HepG2 (cell line): ENCODE data around the gene CABLES2. TPM values are rescaled to one million over a fixed set of nuclear protein-coding genes. Genes with fewer than 3 reads are reported as not detected.

Experiments used
- DPF2 ChIP-seq: sonication (generic); formaldehyde crosslinking; IDR thresholded peaks from 2 replicates; pipeline ENCODE4 v1.4.0; 2020; ENCODE audit warnings: mild to moderate bottlenecking, low read depth, missing genetic modification reagents, borderline replicate concordance
- HOXA3 ChIP-seq: sonication (generic); formaldehyde crosslinking; IDR thresholded peaks from 2 replicates; pipeline ENCODE4 v1.5.0; 2020; ENCODE audit warnings: missing genetic modification reagents
- JUND ChIP-seq: sonication (generic); formaldehyde crosslinking; IDR thresholded peaks from 2 replicates; pipeline ENCODE4 v1.8.0; 2022; ENCODE audit warnings: mild to moderate bottlenecking, missing genetic modification reagents
- MAZ ChIP-seq, 2 experiments: sonication (generic) in 1 of 2; formaldehyde crosslinking in 1 of 2; IDR thresholded peaks; 2 replicates each; pipeline versions ENCODE4 v1.5.0 to v1.6.1; 2012 to 2020; ENCODE audit warnings: low read depth in 2 of 2, mild to moderate bottlenecking in 2 of 2, borderline replicate concordance in 1 of 2, improper control_type of control experiment in 1 of 2, low read length in 1 of 2, missing genetic modification reagents in 1 of 2, moderate library complexity in 1 of 2
- MXD1 ChIP-seq: sonication (generic); formaldehyde crosslinking; IDR thresholded peaks from 2 replicates; pipeline ENCODE4 v1.4.0; 2020; ENCODE audit warnings: mild to moderate bottlenecking, missing genetic modification reagents
- PAX8 ChIP-seq: sonication (generic); formaldehyde crosslinking; IDR thresholded peaks from 2 replicates; pipeline ENCODE4 v1.8.0; 2022; ENCODE audit warnings: mild to moderate bottlenecking, missing genetic modification reagents, borderline replicate concordance
- POGZ ChIP-seq: sonication (generic); formaldehyde crosslinking; IDR thresholded peaks from 2 replicates; pipeline ENCODE4 v1.4.0; 2020; ENCODE audit warnings: mild to moderate bottlenecking, missing genetic modification reagents
- RFXANK ChIP-seq: IDR thresholded peaks from 2 replicates; pipeline ENCODE4 v1.6.1; 2016
- SP4 ChIP-seq: sonication (generic); formaldehyde crosslinking; IDR thresholded peaks from 2 replicates; pipeline ENCODE4 v1.8.1; 2023; ENCODE audit warnings: mild to moderate bottlenecking, missing genetic modification reagents
- SPEN ChIP-seq: sonication (generic); formaldehyde crosslinking; IDR thresholded peaks from 2 replicates; pipeline ENCODE4 v1.5.1; 2020; ENCODE audit warnings: low read depth, mild to moderate bottlenecking, missing genetic modification reagents
- YEATS4 ChIP-seq: sonication (generic); formaldehyde crosslinking; IDR thresholded peaks from 2 replicates; pipeline ENCODE4 v1.4.0; 2020; ENCODE audit warnings: missing genetic modification reagents, borderline replicate concordance
- ZBTB33 ChIP-seq: sonication (generic); formaldehyde crosslinking; IDR thresholded peaks from 2 replicates; pipeline ENCODE4 v1.4.0; 2020; ENCODE audit warnings: missing genetic modification reagents
- ZBTB7A ChIP-seq: sonication (generic); formaldehyde crosslinking; IDR thresholded peaks from 2 replicates; pipeline ENCODE4 v1.8.0; 2022; ENCODE audit warnings: mild to moderate bottlenecking, missing genetic modification reagents
- ZBTB7B ChIP-seq: sonication (generic); formaldehyde crosslinking; IDR thresholded peaks from 2 replicates; pipeline ENCODE4 v1.4.0; 2020; ENCODE audit warnings: missing genetic modification reagents
- ZNF264 ChIP-seq: sonication (generic); formaldehyde crosslinking; IDR thresholded peaks from 2 replicates; pipeline ENCODE4 v1.4.0; 2020; ENCODE audit warnings: missing genetic modification reagents
- ZNF292 ChIP-seq: sonication (generic); formaldehyde crosslinking; IDR thresholded peaks from 2 replicates; pipeline ENCODE4 v1.8.1; 2022; ENCODE audit warnings: mild to moderate bottlenecking, low read depth, missing genetic modification reagents, borderline replicate concordance
- ZNF484 ChIP-seq: sonication (generic); formaldehyde crosslinking; IDR thresholded peaks from 2 replicates; pipeline ENCODE4 v1.5.1; 2020; ENCODE audit warnings: mild to moderate bottlenecking, low read depth, missing genetic modification reagents, borderline replicate concordance
- ZNF550 ChIP-seq: sonication (generic); formaldehyde crosslinking; IDR thresholded peaks from 2 replicates; pipeline ENCODE4 v1.4.0; 2020; ENCODE audit warnings: mild to moderate bottlenecking, missing genetic modification reagents, borderline replicate concordance
- ZNF709 ChIP-seq: sonication (generic); formaldehyde crosslinking; IDR thresholded peaks from 2 replicates; pipeline ENCODE4 v1.5.0; 2020; ENCODE audit warnings: mild to moderate bottlenecking, missing genetic modification reagents
- ZNF720 ChIP-seq: sonication (generic); formaldehyde crosslinking; IDR thresholded peaks from 2 replicates; pipeline ENCODE4 v1.4.0; 2020; ENCODE audit warnings: missing genetic modification reagents
- ZSCAN21 ChIP-seq: sonication (generic); formaldehyde crosslinking; IDR thresholded peaks from 2 replicates; pipeline ENCODE4 v1.8.0; 2022; ENCODE audit warnings: mild to moderate bottlenecking, missing genetic modification reagents, moderate library complexity, borderline replicate concordance
- polyA plus RNA-seq, 8 experiments: library from polyadenylated mRNA; depleted of rRNA in 3 of 8; stranded (reverse) in 7 of 8; unstranded in 1 of 8; fragments of >200 nt; fragmentation: Illumina TruSeq in 4 of 8; extraction: Trizol in 4 of 8; gene quantifications; 2 replicates each; pipeline versions ENCODE4 v1.2.1 to v1.2.3, GENCODE V29; 2011 to 2016; ENCODE audit warnings: low read depth in 4 of 8, missing spikeins in 1 of 8, mixed read lengths in 1 of 8; ENCODE audit not compliant: insufficient read depth in 1 of 8
- total RNA-seq, 5 experiments: library from RNA; depleted of rRNA; stranded (reverse); fragments of >200 nt; fragmentation: Illumina TruSeq; extraction: Trizol; gene quantifications; 2 replicates each; pipeline ENCODE4 v1.2.3, GENCODE V29; 2016; ENCODE audit warnings: low read depth in 1 of 5
- TF ChIP-seq, protein P1 (sequence below): conservative IDR thresholded peaks from 2 replicates; pipeline ENCODE4 v1.6.1; 2018; ENCODE audit warnings: missing genetic modification reagents
- TF ChIP-seq, protein P2 (sequence below): sonication (generic); formaldehyde crosslinking; IDR thresholded peaks from 2 replicates; pipeline ENCODE4 v1.5.0; 2020; ENCODE audit warnings: missing genetic modification reagents, mild to moderate bottlenecking, borderline replicate concordance

CABLES2 gene
- total and polyA plus RNA-seq, 2 of the 13 experiments (the other 11 are each of a cell fraction or from before 2014, with no cell fraction given), result 5.2 to 9.7 TPM

DNA sequence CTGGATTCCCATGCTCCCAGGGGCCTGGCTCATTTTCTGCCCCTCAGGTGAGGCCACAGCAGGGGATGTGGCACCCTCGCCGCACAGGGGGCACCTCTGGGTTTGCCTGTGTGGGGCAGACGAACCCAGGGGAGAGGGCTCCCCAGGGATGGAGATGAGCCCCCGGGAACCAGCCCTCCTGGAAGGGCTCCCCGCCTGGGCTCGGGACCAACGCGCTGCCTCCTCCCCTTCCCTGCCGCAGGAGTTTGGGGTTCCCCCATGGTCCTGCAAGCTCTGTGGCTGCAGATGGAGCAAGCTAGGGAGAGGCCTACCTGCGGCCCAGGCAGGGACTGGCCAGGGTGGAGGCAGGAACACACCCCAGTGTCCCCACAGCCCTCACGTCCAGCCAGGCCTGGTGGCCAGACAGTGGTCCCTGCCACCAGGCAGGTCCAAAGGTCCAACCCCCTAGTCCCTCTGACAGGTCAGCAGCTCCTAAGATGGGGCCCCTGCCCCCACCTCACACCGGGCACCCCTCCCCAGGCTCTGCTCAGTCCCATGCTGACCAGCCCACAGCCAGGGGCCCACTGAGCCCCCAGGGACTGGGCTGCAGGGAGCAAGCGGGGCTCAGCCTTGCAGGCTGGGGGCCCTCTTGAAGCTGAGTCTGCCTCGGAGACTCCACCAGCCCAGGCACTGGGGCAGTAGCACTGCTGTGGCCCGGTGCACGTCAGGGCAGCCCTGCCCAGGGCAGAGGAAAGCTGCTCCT lies 53.6 kb downstream of the CABLES2 start (continued):
- TF ChIP-seq RFXANK (CRISPR knock-in tag) (no peak), ZNF292 (CRISPR knock-in tag) (0 out of 2 replicates have a peak, but pooled peaks have one; percentile 60), MXD1 (CRISPR knock-in tag) (0 out of 2 replicates have a peak, but pooled peaks have one; percentile 33), ZNF709 (no peak), ZNF550 (CRISPR knock-in tag) (0 out of 2 replicates have a peak, but pooled peaks have one; percentile 46), ZBTB33 (CRISPR knock-in tag) (0 out of 2 replicates have a peak, but pooled peaks have one; percentile 1), JUND (CRISPR knock-in tag) (peak; percentile 28; the same call in 1 of the 2 replicates), SPEN (CRISPR knock-in tag) (0 out of 2 replicates have a peak, but pooled peaks have one; percentile 33), YEATS4 (CRISPR knock-in tag) (peak; percentile 53; the same call in 1 of the 2 replicates), HOXA3 (CRISPR knock-in tag) (peak; percentile 62; the same call in 1 of the 2 replicates), ZNF264 (peak; percentile 84), MAZ (IDR thresholded peaks at IDR 0.05; ENCODE audit: borderline replicate concordance, low read depth, low read length) (peak; percentile 60; the same call in 1 of the 2 replicates), MAZ (CRISPR knock-in tag; IDR thresholded peaks at IDR 0.05; ENCODE audit: low read depth) (peak; percentile 44; the same call in 1 of the 2 replicates), SP4 (CRISPR knock-in tag) (peak; percentile 57; the same call in 1 of the 2 replicates), DPF2 (CRISPR knock-in tag) (0 out of 2 replicates have a peak, but pooled peaks have one; percentile 55), ZSCAN21 (CRISPR knock-in tag) (0 out of 2 replicates have a peak, but pooled peaks have one; percentile 14), ZNF484 (CRISPR knock-in tag) (no peak; the same call in 1 of the 2 replicates), ZBTB7A (peak; percentile 92; the same call in 1 of the 2 replicates), PAX8 (CRISPR knock-in tag) (0 out of 2 replicates have a peak, but pooled peaks have one; percentile 60), ZBTB7B (CRISPR knock-in tag) (peak; percentile 76; the same call in 1 of the 2 replicates), POGZ (CRISPR knock-in tag) (peak; percentile 39; the same call in 1 of the 2 replicates), ZNF720 (CRISPR knock-in tag) (0 out of 2 replicates have a peak, but pooled peaks have one; percentile 28)
- TF ChIP-seq, protein P1, sequence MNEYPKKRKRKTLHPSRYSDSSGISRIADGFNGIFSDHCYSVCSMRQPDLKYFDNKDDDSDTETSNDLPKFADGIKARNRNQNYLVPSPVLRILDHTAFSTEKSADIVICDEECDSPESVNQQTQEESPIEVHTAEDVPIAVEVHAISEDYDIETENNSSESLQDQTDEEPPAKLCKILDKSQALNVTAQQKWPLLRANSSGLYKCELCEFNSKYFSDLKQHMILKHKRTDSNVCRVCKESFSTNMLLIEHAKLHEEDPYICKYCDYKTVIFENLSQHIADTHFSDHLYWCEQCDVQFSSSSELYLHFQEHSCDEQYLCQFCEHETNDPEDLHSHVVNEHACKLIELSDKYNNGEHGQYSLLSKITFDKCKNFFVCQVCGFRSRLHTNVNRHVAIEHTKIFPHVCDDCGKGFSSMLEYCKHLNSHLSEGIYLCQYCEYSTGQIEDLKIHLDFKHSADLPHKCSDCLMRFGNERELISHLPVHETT (CRISPR knock-in tag), result no peak
- TF ChIP-seq, protein P2, sequence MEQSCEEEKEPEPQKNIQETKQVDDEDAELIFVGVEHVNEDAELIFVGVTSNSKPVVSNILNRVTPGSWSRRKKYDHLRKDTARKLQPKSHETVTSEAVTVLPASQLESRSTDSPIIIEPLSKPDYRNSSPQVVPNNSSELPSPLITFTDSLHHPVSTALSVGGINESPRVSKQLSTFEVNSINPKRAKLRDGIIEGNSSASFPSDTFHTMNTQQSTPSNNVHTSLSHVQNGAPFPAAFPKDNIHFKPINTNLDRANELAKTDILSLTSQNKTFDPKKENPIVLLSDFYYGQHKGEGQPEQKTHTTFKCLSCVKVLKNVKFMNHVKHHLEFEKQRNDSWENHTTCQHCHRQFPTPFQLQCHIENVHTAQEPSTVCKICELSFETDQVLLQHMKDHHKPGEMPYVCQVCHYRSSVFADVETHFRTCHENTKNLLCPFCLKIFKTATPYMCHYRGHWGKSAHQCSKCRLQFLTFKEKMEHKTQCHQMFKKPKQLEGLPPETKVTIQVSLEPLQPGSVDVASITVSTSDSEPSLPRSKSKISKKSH (CRISPR knock-in tag), result 0 out of 2 replicates have a peak, but pooled peaks have one; percentile 26
